ENCODE measurements around the gene PLA2G4E.

Gene PLA2G4E

GRCh38 chr15:41949401-41950126, 71.3 kb downstream of the PLA2G4E start:
- H3K4me1 Mint-ChIP-seq (ENCODE audit: low read depth), result peaks cover 55% of the 10 kb centered on the region
- peak overlapping the region; percentile 68 for H3K27ac Mint-ChIP-seq
- H3K36me3 Mint-ChIP-seq (ENCODE audit: low read depth), result peaks cover 91% of the 10 kb centered on the region
- H3K9me3 Mint-ChIP-seq, result no peaks in the 10 kb centered on the region
- H3K4me3 Mint-ChIP-seq, result no peak overlapping the region
- H3K27me3 Mint-ChIP-seq, result no peaks in the 10 kb centered on the region
- intact Hi-C loops (cut with micrococcal nuclease), result no loop called here

GRCh38 chr15:41948490-41948889, 72.4 kb downstream of the PLA2G4E start:
- no peaks in the 10 kb centered on the region for H3K27me3 Mint-ChIP-seq
- intact Hi-C loops (cut with micrococcal nuclease), result no loop called here
- H3K4me1 Mint-ChIP-seq (ENCODE audit: low read depth), result peaks cover 47% of the 10 kb centered on the region

GRCh38 chr15:41946970-41947369, 73.9 kb downstream of the PLA2G4E start:
- Mint-ChIP-seq H3K9me3 (no peaks in the 10 kb centered on the region), H3K36me3 (ENCODE audit: low read depth) (peaks cover 92% of the 10 kb centered on the region), H3K4me3 (no peak overlapping the region), H3K4me1 (ENCODE audit: low read depth) (peaks cover 44% of the 10 kb centered on the region), H3K27me3 (no peaks in the 10 kb centered on the region), H3K27ac (peak overlapping the region; percentile 27)
- intact Hi-C loops (cut with micrococcal nuclease), result no loop called here

More at GRCh38 chr15:41948490-41948889, 72.4 kb downstream of the PLA2G4E start:
- Mint-ChIP-seq H3K27ac (no peak overlapping the region), H3K9me3 (no peaks in the 10 kb centered on the region), H3K4me3 (no peak overlapping the region), H3K36me3 (ENCODE audit: low read depth) (peaks cover 92% of the 10 kb centered on the region)

- Mint-ChIP-seq H3K27ac (peak overlapping the region; percentile 45), H3K27me3 (no peaks in the 10 kb centered on the region), H3K4me1 (ENCODE audit: low read depth) (peaks cover 35% of the 10 kb centered on the region), H3K9me3 (no peaks in the 10 kb centered on the region), H3K4me3 (no peak overlapping the region), H3K36me3 (ENCODE audit: low read depth) (peaks cover 94% of the 10 kb centered on the region)
- intact Hi-C loops (cut with micrococcal nuclease), result no loop called here
Observed at GRCh38 chr15:41945731-41946130, 75.1 kb downstream of the PLA2G4E start.

GRCh38 chr15:41945221-41945620, 75.6 kb downstream of the PLA2G4E start:
- Mint-ChIP-seq H3K27me3 (no peaks in the 10 kb centered on the region), H3K27ac (peak overlapping the region; percentile 45), H3K4me3 (no peak overlapping the region), H3K9me3 (no peaks in the 10 kb centered on the region), H3K36me3 (ENCODE audit: low read depth) (peaks cover 94% of the 10 kb centered on the region), H3K4me1 (ENCODE audit: low read depth) (peaks cover 30% of the 10 kb centered on the region)
- intact Hi-C loops (cut with micrococcal nuclease), result no loop called here

GRCh38 chr15:41944313-41944940, 76.4 kb downstream of the PLA2G4E start:
- intact Hi-C loops (cut with micrococcal nuclease), result no loop called here
- Mint-ChIP-seq H3K9me3 (no peaks in the 10 kb centered on the region), H3K4me3 (no peak overlapping the region), H3K4me1 (ENCODE audit: low read depth) (peaks cover 24% of the 10 kb centered on the region), H3K27ac (no peak overlapping the region), H3K27me3 (no peaks in the 10 kb centered on the region), H3K36me3 (ENCODE audit: low read depth) (peaks cover 93% of the 10 kb centered on the region)

- peaks cover 94% of the 10 kb centered on the region for H3K36me3 Mint-ChIP-seq (ENCODE audit: low read depth)
- H3K9me3 Mint-ChIP-seq, result no peaks in the 10 kb centered on the region
- H3K4me3 Mint-ChIP-seq, result no peak overlapping the region
- no peak overlapping the region for H3K27ac Mint-ChIP-seq
- H3K4me1 Mint-ChIP-seq (ENCODE audit: low read depth), result peaks cover 22% of the 10 kb centered on the region
- no peaks in the 10 kb centered on the region for H3K27me3 Mint-ChIP-seq
- intact Hi-C loops (cut with micrococcal nuclease), result no loop called here
Observed at GRCh38 chr15:41943543-41944312, 77.1 kb downstream of the PLA2G4E start.

- Mint-ChIP-seq H3K9me3 (no peaks in the 10 kb centered on the region), H3K27ac (peak overlapping the region; percentile 13)
- intact Hi-C loops (cut with micrococcal nuclease), result no loop called here
Observed at GRCh38 chr15:41942886-41943285, 78.0 kb downstream of the PLA2G4E start.

GRCh38 chr15:41941644-41942415, 79.0 kb downstream of the PLA2G4E start:
- Mint-ChIP-seq H3K4me1 (ENCODE audit: low read depth) (peaks cover 34% of the 10 kb centered on the region), H3K9me3 (no peaks in the 10 kb centered on the region), H3K4me3 (no peak overlapping the region), H3K36me3 (ENCODE audit: low read depth) (peaks cover 95% of the 10 kb centered on the region), H3K27ac (peak overlapping the region; percentile 13), H3K27me3 (no peaks in the 10 kb centered on the region)
- intact Hi-C loops (cut with micrococcal nuclease), result no loop called here

More at GRCh38 chr15:41942886-41943285, 78.0 kb downstream of the PLA2G4E start:
- Mint-ChIP-seq H3K4me3 (no peak overlapping the region), H3K4me1 (ENCODE audit: low read depth) (peaks cover 23% of the 10 kb centered on the region), H3K36me3 (ENCODE audit: low read depth) (peaks cover 95% of the 10 kb centered on the region), H3K27me3 (no peaks in the 10 kb centered on the region)

- no peaks in the 10 kb centered on the region for H3K27me3 Mint-ChIP-seq
- intact Hi-C loops (cut with micrococcal nuclease), result no loop called here
- peaks cover 40% of the 10 kb centered on the region for H3K4me1 Mint-ChIP-seq (ENCODE audit: low read depth)
- no peak overlapping the region for H3K4me3 Mint-ChIP-seq
- peaks cover 95% of the 10 kb centered on the region for H3K36me3 Mint-ChIP-seq (ENCODE audit: low read depth)
- no peaks in the 10 kb centered on the region for H3K9me3 Mint-ChIP-seq
- no peak overlapping the region for H3K27ac Mint-ChIP-seq
Observed at GRCh38 chr15:41940441-41940857, 80.4 kb downstream of the PLA2G4E start.

GRCh38 chr15:41939986-41940385, 80.9 kb downstream of the PLA2G4E start:
- Mint-ChIP-seq H3K9me3 (no peaks in the 10 kb centered on the region), H3K27me3 (no peaks in the 10 kb centered on the region), H3K4me1 (ENCODE audit: low read depth) (peaks cover 40% of the 10 kb centered on the region), H3K27ac (no peak overlapping the region), H3K4me3 (no peak overlapping the region), H3K36me3 (ENCODE audit: low read depth) (peaks cover 95% of the 10 kb centered on the region)
- intact Hi-C loops (cut with micrococcal nuclease), result no loop called here

GRCh38 chr15:41937568-41937923, 83.3 kb downstream of the PLA2G4E start:
- Mint-ChIP-seq H3K9me3 (no peaks in the 10 kb centered on the region), H3K27ac (peak overlapping the region; percentile 92), H3K4me1 (ENCODE audit: low read depth) (peaks cover 56% of the 10 kb centered on the region), H3K27me3 (no peaks in the 10 kb centered on the region), H3K36me3 (ENCODE audit: low read depth) (peaks cover 95% of the 10 kb centered on the region), H3K4me3 (no peak overlapping the region)
- intact Hi-C loops (cut with micrococcal nuclease), result no loop called here

GRCh38 chr15:41936649-41937567, 83.9 kb downstream of the PLA2G4E start:
- intact Hi-C loops (cut with micrococcal nuclease), result no loop called here
- Mint-ChIP-seq H3K4me1 (ENCODE audit: low read depth) (peaks cover 60% of the 10 kb centered on the region), H3K27ac (peak overlapping the region; percentile 92), H3K4me3 (no peak overlapping the region), H3K9me3 (no peaks in the 10 kb centered on the region), H3K36me3 (ENCODE audit: low read depth) (peaks cover 95% of the 10 kb centered on the region), H3K27me3 (no peaks in the 10 kb centered on the region)

All from dendritic cell treated with granulocyte-macrophage colony-stimulating factor and Interleukin-4, amounts not matched to agents 40 ng/mL and 50 ng/mL, for 4 days (primary cell).